GM19395 (cell line): ENCODE measurements around the gene DCXR.

Experiments used
- ATAC-seq: cut with Tn5 transposase; IDR thresholded peaks from one replicate; pipeline ENCODE4 v1.9.1; 2021; ENCODE audit warnings: mild to moderate bottlenecking, moderate library complexity; ENCODE audit not compliant: unreplicated experiment

DCXR gene

GRCh38 chr17:82024859-82025258 lies 12.6 kb downstream of the DCXR start:
- no peak for ATAC-seq

- ATAC-seq: peak; percentile 15
These were observed 13.9 kb downstream of the DCXR start for GRCh38 chr17:82023447-82024241.

- ATAC-seq: peak; percentile 85
These were observed 14.5 kb downstream of the DCXR start, which contains the start of gene LRRC45 for GRCh38 chr17:82022981-82023446. TSS of gene LRRC45 (plus strand) at chr17:82023305. CDS start at chr17:82023644, 339 bp downstream.

- ATAC-seq: peak; percentile 20
These were observed 15.1 kb downstream of the DCXR start, which contains the start of gene CENPX for GRCh38 chr17:82022310-82022980. TSS of gene CENPX (minus strand) at chr17:82022878. CDS start at chr17:82022861, 17 bp downstream.

- ATAC-seq: no peak
These were observed 15.6 kb downstream of the DCXR start for GRCh38 chr17:82021900-82022309.

GRCh38 chr17:82021107-82021899 lies 16.2 kb downstream of the DCXR start:
- no peak for ATAC-seq

- ATAC-seq: no peak
These were observed 16.9 kb downstream of the DCXR start for GRCh38 chr17:82020572-82021106.

GRCh38 chr17:82019690-82020571 lies 17.6 kb downstream of the DCXR start:
- no peak for ATAC-seq

GRCh38 chr17:82018989-82019689 lies 18.4 kb downstream of the DCXR start:
- no peak for ATAC-seq

- ATAC-seq: no peak
These were observed 19.1 kb downstream of the DCXR start for GRCh38 chr17:82018152-82018988.

GRCh38 chr17:82017612-82018151 lies 19.8 kb downstream of the DCXR start:
- ATAC-seq: no peak

GRCh38 chr17:82016875-82017459 lies 20.5 kb downstream of the DCXR start:
- no peak for ATAC-seq

GRCh38 chr17:82016061-82016874 lies 21.2 kb downstream of the DCXR start:
- ATAC-seq: no peak

GRCh38 chr17:82015311-82015971 lies 22.1 kb downstream of the DCXR start:
- ATAC-seq: no peak

GRCh38 chr17:82014971-82015310 lies 22.6 kb downstream of the DCXR start:
- ATAC-seq: no peak

GRCh38 chr17:82014432-82014831 lies 23.1 kb downstream of the DCXR start:
- no peak for ATAC-seq
